Suprapubic skin (tissue), 3 donors: Measurements from ENCODE around the gene VEGFD.

ENCODE experiments used
- CTCF ChIP-seq, 2 donors: fragments of 200-600 bp in 1 of 2; fragments of 450-650 bp in 1 of 2; sonication (generic) in 1 of 2; IDR thresholded peaks; one replicate each; pipeline ENCODE4 v1.5.1; 2016 to 2019; ENCODE audit warnings: antibody characterized with exemption in 2 of 2, mild to moderate bottlenecking in 1 of 2, moderate library complexity in 1 of 2
- EP300 ChIP-seq: sonication (generic); formaldehyde crosslinking; IDR thresholded peaks from one replicate; pipeline ENCODE4 v1.6.1; 2017; ENCODE audit warnings: antibody characterized with exemption
- POLR2A ChIP-seq, 2 donors: fragments of 450-650 bp; IDR thresholded peaks; one replicate each; pipeline ENCODE4 v1.6.1; 2017; ENCODE audit warnings: antibody characterized with exemption in 2 of 2, mild to moderate bottlenecking in 2 of 2, moderate library complexity in 2 of 2

GRCh38 chrX:15398874-15399273 is 14.7 kb upstream of the VEGFD start:
- TF ChIP-seq CTCF (IDR thresholded peaks at IDR 0.05) (no peak), POLR2A (IDR thresholded peaks at IDR 0.05) (no peak), EP300 (no peak)
